GM19467 (cell line): ENCODE measurements around the gene POMT1.
"Not testable (repeated sequence)": the region's sequence is repeated elsewhere in the genome, so short reads cannot be mapped to it uniquely, and the experiment has no call there.

Experiments
- ATAC-seq: cut with Tn5 transposase; IDR thresholded peaks from one replicate; pipeline ENCODE4 v1.9.1; 2021; ENCODE audit warnings: mild to moderate bottlenecking, moderate library complexity; ENCODE audit not compliant: unreplicated experiment

The POMT1 gene, protein sequence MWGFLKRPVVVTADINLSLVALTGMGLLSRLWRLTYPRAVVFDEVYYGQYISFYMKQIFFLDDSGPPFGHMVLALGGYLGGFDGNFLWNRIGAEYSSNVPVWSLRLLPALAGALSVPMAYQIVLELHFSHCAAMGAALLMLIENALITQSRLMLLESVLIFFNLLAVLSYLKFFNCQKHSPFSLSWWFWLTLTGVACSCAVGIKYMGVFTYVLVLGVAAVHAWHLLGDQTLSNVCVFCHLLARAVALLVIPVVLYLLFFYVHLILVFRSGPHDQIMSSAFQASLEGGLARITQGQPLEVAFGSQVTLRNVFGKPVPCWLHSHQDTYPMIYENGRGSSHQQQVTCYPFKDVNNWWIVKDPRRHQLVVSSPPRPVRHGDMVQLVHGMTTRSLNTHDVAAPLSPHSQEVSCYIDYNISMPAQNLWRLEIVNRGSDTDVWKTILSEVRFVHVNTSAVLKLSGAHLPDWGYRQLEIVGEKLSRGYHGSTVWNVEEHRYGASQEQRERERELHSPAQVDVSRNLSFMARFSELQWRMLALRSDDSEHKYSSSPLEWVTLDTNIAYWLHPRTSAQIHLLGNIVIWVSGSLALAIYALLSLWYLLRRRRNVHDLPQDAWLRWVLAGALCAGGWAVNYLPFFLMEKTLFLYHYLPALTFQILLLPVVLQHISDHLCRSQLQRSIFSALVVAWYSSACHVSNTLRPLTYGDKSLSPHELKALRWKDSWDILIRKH

DNA sequence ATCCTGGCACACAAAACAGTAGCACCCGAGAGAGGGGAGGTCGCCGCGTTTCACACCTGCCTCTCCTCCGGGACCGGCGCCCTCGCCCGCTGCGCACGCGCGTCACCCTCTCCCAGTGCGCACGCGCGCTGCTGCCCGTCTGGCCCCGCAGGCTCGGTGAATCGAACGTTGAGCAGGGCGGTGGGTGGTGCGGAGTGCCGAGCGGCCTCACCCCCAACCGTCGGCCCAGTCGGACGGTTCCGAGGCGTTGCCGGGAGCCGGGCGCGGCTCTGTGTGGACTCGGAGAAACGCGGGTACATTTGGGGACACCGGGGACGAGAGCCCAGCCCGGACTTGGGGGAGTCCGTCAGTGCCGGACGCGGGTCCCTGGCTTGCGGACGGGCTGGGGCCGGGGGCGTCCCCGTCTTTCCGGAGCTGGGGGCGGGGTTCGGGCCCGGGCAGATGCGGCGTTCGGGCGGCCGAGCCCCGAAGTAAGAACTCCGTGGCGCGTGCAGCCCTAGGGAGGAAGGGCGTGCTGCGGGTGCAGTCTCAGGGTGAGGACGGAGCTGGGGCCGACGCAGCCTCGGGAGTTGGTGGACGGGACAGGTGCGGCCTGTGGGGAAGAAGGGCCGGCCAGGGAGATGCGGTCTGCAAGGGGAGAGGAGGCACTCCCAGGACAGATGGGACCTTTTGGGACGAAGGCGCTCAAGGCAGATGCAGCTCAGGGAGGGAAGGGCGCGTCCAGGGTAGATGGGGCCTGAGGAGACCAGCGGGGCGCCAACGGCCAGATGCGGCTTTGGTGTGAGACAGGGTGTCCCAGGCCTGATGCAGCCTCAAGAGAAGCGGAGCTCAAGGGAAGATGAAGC, at the start of gene POMT1:
Gene POMT1, plus strand, starts transcription at position 138 of the 845 bp plus-strand sequence. CDS start 1,301 bp downstream, outside the sequence.
- peak; percentile 78 for ATAC-seq

DNA sequence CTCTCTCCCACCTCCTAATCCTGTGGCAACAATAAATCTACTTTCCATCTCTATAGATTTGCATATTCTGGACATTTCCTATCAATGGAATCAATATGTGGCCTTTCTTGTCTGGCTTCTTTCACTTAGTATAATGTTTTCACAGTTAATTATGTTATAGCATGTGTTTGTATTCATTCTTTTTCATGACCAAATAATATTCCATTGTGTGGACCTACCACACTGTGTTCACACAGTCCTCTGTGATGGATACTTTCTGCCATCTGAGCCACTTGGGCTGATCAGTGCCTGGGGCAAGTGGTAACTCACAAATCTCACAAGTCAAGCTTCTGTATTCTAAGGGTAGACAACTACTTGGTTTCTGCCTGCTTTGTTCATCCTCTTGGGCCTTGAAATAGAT, 48.7 kb upstream of the POMT1 start:
- ATAC-seq = no peak

DNA sequence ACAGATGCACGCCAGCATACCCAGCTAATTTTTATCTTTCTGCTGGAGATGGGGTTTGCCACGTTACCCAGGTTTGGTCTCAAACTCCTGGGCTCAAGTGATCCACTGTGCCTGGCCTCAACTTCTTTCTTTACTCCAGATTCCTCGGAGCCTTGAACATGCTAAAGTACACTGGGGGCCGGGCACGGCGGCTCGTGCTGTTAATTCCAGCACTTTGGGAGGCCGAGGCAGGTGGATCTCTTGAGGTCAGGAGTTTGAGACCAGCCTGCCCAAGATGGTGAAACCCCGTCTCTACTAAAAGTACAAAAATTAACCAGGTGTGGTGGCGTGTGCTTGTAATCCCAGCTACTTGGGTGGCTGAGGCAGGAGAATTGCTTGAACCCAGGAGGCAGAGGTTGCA, 47.1 kb upstream of the POMT1 start:
- not testable (repeated sequence) for ATAC-seq

DNA sequence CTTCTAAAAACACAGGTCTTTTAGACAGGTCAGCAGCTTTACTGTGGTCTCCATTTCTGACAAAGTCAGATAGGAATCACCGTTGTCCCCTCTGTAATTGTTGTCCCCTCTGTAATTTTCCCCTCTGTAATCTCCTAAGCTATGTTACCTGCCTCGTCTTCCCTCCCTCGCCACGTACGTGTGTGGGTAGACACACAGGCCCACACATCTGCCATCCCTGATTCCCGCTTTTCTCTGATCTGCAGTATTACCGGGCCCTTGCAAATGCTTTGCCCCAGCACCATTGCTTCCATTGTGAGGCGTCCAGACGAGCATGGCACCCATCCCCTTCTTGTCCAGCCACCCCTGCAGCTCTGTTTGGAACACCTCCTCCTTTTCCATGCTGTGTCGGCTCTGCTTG, 45.0 kb upstream of the POMT1 start:
- ATAC-seq = no peak

DNA sequence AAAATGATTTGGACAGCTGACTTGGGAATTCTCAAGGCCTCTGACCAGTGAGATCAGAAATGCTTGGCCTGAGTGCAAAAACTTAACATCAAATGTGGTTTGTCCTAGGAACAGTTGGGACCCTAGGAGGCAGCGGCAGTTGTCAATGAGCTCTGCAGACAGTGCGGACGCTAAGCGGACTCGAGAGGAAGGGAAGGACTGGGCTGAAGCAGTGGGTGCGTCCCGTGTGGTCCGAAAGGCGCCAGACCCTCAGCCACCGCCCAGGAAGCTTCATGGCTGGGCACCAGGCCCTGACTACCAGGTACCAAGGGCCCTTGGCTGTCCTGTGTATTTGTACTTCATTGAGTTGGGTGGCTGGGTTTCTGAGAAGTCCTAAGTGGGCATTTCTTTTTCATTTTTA, 43.7 kb upstream of the POMT1 start:
- no peak for ATAC-seq

DNA sequence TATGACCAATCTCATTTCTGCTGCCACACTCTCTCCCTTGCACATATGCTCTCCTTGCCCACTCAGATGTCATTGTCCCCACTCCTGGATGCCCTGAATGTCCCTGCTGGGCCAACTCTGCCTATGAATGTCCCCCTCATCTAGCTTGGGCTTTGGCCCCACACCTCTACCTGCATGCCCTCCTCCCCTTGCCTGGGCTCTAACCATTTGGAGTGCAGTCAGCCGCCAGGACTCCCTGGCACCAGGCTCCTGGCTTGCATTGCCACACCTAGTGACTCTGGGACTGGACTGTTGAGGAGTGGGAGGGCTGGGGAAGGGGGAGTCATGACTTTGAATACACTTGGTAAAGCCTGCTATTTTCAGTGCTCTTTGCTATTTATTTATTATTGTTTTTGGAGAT, 41.6 kb upstream of the POMT1 start:
- no peak for ATAC-seq

DNA sequence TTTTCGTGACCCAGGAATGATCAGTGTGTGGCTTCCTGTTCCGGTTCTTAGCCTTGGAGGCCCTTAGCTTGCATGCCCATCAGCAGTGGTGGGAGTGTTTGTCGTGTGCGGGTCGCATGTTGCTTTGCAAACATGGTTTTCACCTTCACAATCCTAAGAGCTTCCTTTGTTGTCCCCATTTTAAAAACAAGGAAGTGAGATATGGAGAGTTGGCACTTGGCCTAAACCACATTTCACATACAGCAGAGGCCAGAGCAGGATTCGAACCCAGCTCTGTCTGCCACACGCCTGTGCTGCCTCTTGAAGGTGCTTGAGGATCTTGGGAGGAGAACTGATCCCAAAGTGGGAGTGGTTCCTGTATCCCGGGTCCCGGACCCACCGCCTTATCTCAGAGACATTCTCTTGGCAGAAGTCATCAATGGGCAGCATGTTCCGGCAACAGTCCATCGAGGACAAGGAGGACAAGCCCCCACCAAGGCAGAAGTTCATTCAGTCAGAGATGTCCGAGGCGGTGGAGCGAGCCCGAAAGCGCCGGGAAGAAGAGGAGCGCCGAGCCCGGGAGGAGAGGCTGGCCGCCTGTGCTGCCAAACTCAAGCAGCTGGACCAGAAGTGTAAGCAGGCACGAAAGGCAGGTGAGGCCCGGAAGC, 38.2 kb upstream of the POMT1 start:
- ATAC-seq = no peak

DNA sequence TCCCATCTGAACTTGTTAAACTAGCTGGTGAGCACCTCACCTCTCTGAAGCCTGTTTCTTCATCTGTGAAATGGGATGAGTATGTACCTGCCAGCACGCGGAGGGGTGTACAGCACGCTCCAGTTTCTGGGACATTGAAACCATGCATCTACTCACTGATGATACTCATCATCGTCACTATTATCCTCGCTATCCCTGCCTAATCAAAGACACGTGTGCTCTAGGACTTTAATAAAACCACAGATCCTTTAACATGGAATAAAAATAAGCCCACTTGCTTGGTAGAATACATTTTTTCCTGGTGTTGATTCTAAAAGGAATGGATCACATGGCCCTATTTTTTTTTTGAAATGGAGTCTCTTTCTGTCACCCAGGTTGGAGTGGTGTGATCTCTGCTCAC, 37.3 kb upstream of the POMT1 start:
- no peak for ATAC-seq

DNA sequence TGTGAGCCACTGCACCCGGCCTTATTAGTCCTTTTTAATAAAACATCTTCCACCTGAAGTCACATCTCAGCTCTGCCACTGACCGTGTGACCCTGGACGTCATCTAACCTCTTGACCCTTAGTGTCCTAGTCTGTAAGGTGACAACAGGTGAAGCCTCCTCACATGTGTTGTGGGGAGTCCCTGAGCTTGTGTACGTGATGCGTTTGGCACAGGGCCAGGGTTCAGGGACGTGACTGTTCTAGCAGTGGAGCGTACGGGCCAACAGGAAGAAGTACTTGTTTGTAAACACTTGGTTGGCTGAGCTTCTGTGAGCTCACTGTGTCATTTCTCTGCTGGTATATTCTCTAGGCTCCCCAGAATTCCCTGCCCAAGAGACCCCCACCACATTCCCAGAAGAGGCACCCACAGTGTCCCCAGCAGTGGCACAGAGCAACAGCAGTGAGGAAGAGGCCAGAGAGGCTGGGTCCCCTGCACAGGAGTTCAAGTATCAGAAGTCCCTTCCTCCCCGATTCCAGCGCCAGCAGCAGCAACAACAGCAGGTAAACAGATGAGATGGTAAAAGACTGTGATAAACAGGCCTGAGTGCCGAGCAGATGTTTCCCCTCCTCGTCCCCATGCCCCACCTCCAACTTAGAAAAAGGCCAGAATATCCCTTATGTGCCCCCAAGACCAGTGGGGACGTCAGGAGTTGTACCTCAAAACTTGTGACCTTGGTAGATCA, 35.3 kb upstream of the POMT1 start:
- no peak for ATAC-seq

DNA sequence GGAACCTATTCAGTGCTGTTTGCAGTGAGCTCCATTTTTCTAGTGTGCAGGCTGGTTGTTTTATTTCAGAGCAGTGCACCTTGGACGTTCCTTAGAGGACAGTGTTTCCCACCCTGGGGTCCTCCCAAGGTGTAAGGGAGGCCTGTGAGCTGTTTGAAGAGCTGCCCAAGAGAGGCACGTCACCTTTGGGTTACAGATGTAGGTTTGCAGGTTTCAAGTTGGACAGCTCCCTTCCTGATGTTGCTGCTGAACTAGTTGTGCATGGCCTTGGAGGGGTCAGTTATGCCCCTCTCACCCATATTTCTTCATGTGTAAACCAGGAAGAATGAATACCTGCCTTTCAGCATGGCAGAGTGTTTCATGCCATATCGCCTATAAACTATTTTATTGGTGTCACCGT, 34.7 kb upstream of the POMT1 start:
- ATAC-seq = no peak

DNA sequence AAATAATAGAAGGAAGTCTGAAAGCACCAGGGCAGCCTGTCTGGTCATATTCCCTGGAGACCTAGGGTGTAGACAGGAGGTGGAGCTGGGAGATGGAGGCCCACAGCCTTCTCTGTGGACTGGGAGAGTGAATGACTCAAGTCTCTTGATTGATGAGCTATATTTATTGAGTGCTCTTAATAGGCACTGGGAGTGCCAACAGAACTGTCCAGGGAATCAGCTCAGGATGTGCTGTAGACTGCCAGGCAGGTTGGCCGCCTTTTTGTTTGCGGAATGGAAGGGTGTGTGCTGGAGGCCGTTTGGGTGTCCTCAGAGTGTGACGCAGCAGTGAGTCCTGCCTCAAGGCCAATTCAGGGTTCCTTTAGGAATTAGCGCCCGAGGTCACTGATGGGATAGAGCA, 33.4 kb upstream of the POMT1 start:
- no peak for ATAC-seq

DNA sequence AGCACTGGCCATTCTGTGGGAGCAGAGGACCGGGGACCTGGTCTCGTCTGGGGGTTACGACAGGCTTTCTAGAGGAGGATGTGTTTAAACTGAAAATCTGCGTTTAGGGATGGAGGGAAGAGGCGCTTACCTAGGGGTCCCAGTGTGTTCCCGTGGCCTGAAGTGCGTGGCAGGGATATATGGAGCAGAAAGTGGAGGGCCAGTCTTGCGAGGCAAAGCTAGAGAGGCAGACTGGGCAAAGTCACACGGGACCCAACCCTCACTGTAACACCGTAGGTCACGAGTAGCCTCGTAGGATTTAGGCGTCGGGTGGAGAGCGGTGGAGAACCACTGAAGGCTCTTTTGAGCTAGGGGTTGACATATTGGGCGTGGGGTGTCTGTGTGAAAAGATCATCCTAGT, 32.8 kb upstream of the POMT1 start:
- ATAC-seq = no peak

DNA sequence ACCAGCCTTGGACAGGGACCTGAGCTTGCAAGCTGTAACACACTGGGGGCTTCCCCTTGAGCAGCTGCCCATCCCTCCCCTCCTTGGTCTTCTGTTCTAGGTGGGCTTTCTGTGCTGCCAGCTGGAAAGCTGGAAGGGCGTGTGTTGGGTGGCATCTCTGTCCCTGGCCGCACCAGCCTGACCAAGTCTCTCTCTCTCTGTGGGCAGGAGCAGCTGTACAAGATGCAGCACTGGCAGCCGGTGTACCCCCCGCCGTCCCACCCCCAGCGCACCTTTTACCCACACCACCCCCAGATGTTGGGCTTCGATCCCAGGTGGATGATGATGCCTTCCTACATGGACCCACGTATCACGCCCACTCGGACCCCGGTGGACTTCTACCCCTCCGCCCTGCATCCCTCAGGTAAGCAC, 32.1 kb upstream of the POMT1 start:
- no peak for ATAC-seq

DNA sequence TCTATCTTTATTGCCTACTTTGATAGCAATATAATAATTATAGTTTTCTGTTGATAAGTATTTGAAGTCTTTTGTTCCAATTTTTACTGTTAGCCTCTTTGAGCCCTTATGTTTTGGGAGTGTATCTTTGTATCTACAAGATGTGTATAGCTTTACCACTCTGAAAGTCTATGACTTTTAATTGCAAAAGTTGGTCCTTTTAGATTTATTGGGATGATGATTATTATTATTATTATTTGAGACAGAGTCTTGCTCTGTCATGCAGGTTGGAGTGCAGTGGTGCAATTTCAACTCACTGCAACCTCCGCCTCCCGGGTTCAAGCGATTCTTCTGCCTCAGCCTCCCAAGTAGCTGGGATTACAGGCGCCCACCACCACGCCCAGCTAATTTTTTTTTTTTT, 30.6 kb upstream of the POMT1 start:
- not testable (repeated sequence) for ATAC-seq

DNA sequence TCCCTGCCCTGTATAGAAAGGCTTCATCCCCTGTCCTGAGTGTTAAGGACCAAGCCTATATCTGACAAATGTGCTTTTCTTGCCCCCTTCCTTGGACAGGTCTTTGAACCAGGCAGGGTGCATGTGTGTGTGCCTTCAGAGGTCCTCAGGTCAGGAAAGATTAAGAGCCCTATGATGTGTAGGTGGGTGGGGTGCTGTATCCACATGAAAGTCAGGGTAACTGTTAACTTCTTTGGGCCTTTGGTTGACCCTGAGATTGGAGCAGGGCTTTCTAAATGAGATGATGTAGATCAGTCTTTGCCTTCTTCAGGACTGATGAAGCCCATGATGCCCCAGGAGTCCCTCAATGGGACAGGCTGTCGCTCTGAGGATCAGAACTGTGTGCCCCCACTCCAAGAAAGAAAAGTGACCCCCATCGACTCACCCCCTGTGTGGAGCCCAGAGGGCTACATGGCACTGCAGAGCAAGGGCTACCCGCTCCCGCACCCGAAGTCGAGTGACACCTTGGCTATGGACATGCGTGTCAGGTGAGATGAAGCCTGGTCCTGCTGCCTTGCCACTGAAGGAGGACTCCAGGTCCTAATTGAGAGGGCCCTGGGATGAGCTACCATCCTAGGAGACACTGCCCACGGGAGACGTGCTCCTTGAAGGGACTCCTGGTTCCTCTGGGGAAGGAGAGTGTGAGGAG, 29.4 kb upstream of the POMT1 start:
- no peak for ATAC-seq

DNA sequence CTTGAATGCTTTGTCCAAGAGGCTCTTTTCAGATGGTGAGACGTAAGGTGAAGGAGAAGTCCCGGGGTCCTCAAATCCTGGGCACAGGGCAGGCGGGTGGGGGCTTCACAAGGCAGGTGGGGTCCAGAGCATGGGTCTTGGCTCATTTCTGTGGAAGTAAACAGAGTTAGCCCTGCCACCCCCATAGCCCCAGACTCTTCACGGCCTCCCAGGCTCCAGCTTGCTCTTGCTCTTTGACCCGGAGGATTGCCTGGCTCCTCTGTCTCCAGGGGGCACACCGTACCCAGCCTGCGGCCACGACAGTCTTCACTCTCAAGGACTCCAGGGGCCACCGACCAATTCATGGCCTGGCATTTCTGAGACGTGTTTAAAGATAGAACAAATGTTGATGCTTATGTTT, 28.8 kb upstream of the POMT1 start:
- no peak for ATAC-seq

DNA sequence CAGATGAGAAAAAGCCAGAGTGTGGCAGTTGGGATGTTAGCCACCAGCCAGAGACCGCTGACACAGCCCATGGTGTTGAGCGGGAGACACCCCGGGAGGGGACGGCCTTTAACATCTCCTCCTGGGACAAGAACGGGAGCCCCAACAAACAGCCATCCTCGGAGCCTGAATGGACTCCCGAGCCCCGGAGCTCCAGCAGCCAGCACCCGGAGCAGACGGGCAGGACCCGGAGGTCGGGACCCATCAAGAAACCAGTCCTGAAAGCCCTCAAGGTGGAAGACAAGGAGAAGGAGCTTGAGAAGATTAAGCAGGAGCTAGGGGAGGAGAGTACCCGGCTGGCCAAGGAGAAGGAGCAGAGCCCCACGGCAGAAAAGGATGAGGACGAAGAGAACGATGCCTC, 28.0 kb upstream of the POMT1 start:
- no peak for ATAC-seq

DNA sequence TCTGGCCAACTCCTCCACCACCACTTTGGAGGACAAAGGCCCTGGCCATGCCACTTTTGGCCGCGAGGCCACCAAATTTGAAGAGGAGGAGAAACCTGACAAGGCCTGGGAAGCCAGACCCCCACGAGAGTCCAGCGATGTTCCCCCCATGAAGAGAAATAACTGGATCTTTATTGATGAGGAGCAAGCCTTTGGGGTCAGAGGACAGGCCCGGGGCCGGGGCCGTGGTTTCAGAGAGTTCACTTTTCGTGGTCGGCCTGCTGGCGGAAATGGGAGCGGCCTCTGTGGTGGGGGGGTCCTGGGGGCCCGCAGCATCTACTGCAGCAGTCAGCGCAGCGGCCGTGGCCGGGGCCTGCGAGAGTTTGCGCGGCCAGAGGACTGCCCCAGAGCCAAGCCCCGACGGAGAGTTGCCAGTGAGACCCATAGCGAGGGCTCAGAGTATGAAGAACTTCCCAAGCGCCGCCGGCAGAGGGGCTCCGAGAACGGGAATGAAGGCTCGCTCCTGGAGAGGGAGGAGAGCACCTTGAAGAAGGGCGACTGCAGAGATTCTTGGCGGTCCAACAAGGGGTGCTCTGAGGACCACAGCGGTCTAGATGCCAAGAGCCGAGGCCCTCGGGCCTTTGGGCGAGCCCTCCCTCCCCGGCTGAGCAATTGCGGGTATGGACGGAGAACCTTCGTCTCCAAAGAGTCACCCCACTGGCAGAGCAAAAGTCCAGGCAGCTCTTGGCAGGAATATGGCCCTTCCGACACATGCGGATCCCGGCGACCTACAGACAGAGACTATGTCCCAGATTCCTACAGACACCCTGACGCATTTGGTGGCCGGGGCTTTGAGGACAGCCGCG, 27.4 kb upstream of the POMT1 start:
- no peak for ATAC-seq
